Right ventricle myocardium superior (tissue), 1 donor: ENCODE results near the gene FHIP1A. TPM values are rescaled to one million over a fixed set of nuclear protein-coding genes. Genes with fewer than 3 reads are reported as not detected.
A peak's percentile ranks its signal among the peaks of the same experiment; 100 is the strongest.

Source experiments
- ATAC-seq: fragments of 200-7000 bp; cut with Tn5 transposase; one replicate; pipeline ENCODE4 v1.9.1; 2020; ENCODE audit warnings: mild to moderate bottlenecking; ENCODE audit not compliant: poor library complexity
- DNase-seq: peaks from one replicate; pipeline ENCODE4 v3.0.0-alpha.2; 2020
- intact Hi-C: fragments of 100-400 bp; cut with DNase I; formaldehyde crosslinking; loops from one replicate; pipeline ENCODE4 v1.11.2; 2022
- total RNA-seq: library from RNA; stranded (reverse); fragmentation: NEBNext Ultra II Directional; extraction: Animal tissue kit (Norgen Biotek cat#: 25700); gene quantifications from one replicate; pipeline ENCODE4 v1.2.1, GENCODE V29; 2021
- donor health status: DM: no; HTN: yes; CAD: no; lungs with severe emphysema.

FHIP1A gene
- total RNA-seq, 1 donor from 2014 or later = 16.8 TPM

DNA sequence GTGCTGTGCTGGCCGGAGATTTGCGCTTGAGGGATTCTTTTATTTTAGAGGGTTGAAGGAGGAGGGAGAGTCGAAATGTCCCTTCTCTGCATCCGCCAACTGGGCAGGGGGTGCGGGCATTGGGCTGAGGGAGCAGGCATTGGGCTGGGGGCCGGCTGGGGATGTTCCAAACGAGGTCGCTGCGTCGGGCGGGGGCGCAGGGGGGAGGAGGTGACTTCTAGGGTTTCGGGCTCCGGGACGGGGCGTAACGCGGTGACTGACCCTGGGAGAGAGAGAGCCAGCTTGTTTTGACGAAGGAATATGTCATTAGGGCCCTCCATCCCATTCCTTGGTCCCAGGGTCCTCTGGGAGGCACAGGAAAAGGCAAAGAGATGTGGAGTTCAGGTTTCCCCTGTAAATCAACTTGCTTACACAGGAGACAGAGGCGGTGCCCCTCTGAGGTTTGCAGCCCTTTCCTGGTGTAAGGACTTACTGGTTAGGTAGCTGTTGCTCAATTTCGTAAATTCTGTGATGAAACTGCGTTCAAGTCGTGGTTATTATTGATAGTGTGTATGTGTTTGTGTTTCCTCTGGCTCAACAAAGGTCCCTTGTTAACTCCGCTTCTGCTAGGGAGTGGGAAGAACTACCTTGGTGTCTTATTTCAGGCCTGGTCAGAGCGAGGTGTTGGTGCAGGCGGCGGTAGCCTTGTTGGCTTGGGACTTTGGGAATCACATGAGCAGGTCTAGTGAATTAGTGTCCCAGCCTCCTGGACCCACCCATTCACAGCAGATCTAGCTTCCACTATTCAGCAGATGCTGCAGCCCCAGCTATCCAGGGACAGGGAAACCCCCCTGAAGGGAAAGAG, 716 bp downstream of the FHIP1A start:
- no peak for DNase-seq
- intact Hi-C loops = no loop called here
- ATAC-seq = peak; percentile 47

DNA sequence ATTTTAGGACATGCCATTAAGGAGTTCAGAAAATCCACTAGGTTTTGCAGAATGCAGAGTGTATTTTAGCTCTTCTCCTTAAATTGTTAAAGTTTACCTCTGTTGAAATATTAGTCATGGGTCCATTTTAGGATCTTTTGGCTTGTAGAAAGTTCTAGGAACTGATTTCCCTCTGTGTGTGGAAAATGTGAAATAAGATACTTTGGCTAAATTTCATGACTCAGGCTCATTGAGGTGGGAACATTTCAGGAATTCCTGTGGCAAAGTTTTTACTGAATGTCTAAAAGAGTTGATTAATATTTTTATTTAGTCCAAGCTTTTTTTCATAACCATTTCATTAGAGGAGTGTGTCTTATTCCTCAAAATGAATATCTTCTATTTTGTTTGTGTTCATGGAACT, 7.0 kb downstream of the FHIP1A start:
- no peak for ATAC-seq
- intact Hi-C loops = no loop called here
- DNase-seq = no peak

DNA sequence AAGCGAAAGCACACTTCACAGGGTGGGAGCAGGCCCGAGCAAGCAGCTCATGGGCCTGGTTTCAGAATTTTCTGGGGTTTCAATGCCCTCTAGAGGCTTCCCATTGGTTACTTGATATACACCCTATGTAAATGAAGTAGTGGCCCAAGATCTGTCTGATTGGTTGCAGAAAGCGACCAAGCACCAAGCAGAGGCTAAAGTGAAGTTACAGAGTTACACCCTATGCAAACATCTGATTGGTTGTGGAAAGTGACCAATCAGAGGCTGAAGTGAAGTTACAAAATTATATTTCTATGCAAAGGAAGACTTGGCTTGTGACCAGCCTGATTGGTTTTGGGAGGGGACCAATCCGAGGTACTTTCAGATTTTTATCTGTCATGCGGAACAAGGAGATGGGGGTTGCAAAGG, 8.2 kb downstream of the FHIP1A start:
- ATAC-seq = no peak
- intact Hi-C loops = no loop called here
- DNase-seq = no peak

GRCh38 chr4:151417766-151418376, 8.9 kb downstream of the FHIP1A start:
- intact Hi-C loops = no loop called here
- ATAC-seq = no peak
- no peak for DNase-seq

DNA sequence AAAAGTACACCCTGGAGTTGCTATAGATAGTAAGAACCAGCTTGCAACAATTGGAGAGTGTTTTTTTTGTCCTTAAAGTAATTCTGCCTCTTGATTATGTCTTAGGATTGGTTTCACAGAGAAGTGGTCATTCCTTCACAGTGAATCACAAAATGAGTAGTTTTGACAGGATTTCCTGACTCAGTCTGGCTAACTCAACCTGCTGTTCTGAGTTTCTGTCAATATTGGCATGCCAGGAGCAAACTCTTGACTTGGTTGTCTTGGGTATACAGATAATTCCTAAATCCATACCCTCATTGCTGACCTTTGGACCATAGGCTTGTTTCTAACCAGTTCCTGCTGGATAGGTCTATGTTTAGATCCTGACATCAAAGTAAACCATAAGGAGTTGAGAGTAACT, 9.4 kb downstream of the FHIP1A start:
- no peak for ATAC-seq
- DNase-seq = no peak
- intact Hi-C loops = no loop called here

GRCh38 chr4:151418856-151419255, 9.9 kb downstream of the FHIP1A start:
- no peak for DNase-seq
- intact Hi-C loops = no loop called here
- no peak for ATAC-seq

GRCh38 chr4:151420250-151420807, 11.4 kb downstream of the FHIP1A start:
- intact Hi-C loops = no loop called here
- DNase-seq (no peak), ATAC-seq (no peak)

DNA sequence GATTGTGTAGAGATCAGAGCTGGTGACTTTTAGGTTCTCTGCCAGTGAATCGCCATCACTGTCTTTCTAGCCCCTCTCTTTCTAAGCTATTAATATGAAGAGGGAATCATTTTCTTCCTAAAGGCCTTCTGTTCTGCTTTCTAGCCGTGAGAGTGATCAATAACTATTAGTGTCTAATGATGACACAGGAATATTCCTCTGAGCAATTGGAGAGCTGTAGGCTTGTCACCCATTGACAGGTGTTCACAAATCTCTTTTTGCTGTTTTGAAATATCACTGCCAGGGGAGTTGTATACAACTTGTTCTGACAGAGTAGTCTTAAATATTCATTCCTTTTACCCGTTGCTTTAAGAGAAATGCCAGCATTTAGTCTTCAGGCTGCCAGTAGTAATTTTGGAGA, 13.9 kb downstream of the FHIP1A start:
- DNase-seq (no peak), ATAC-seq (no peak)
- intact Hi-C loops = no loop called here

DNA sequence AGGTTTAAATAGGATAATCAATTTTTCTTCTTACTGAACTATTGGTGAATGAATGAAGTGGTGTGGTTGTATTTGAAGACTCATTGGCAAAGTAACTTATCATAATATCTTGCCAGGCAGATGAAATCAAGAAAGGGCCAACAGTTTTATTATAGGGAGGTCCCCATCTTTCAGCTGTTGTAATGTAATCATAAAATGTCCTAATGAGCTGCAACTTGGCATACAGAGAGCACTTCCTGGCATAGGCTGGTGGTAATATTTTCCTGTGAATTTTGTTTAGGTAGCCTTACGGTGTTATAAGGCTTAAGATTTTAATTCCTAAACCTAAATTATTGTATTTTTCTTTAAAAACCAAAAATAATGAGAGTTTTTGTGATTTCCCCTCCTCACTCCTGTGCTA, 17.5 kb downstream of the FHIP1A start:
- intact Hi-C loops = no loop called here
- ATAC-seq (no peak), DNase-seq (no peak)

DNA sequence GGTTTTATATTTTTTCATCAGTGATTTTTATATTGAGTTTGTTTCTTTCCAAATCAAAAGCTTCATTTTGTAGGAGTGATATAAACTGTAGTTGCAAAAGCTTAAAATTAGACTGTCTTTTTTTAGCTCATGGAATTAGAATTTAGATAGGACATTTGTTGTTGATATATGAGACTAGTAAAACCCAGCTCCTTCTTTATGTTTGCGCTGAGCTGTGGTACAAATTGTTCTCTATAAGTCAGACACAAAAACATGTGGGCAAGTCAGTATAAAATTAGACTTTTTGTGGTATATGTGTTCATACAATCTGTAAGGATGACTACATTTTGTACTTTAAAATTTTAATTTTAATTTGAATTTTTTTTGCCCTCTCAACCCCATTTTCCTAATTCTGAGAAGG, 18.3 kb downstream of the FHIP1A start:
- intact Hi-C loops = no loop called here
- ATAC-seq = no peak
- DNase-seq = no peak

- ATAC-seq = no peak
- intact Hi-C loops = no loop called here
- DNase-seq = no peak
Observed at GRCh38 chr4:151428346-151428745, 19.4 kb downstream of the FHIP1A start.

DNA sequence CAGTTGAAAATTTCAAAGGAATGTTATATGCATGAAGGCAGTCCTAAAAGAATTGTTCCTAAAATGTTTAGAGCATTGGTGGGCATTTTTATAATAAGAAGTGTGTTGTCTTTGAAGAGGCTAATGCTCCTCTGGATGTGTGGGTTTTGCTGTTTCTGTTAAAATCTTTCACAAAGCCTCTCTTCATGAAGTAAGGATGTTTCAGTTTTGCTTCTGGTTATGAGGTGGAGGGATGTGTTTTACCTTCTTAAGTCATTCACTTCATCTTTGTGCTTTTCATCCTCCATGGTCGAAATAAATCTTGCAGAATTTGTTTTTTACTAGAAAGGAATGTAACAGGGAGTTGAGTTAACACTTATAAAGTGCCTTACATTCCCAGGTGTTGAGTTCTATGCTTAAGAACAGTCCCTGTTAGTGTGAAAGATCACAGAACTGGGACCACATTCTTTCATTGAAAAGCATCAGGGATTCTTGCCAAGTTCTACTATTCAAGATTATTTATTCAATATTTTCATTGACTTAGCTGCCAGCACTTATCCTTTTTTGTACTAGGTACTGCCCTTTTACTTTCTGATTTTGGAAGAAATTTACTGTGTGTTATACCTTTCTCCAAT, 21.1 kb downstream of the FHIP1A start:
- ATAC-seq = no peak
- intact Hi-C loops = no loop called here
- DNase-seq = no peak

DNA sequence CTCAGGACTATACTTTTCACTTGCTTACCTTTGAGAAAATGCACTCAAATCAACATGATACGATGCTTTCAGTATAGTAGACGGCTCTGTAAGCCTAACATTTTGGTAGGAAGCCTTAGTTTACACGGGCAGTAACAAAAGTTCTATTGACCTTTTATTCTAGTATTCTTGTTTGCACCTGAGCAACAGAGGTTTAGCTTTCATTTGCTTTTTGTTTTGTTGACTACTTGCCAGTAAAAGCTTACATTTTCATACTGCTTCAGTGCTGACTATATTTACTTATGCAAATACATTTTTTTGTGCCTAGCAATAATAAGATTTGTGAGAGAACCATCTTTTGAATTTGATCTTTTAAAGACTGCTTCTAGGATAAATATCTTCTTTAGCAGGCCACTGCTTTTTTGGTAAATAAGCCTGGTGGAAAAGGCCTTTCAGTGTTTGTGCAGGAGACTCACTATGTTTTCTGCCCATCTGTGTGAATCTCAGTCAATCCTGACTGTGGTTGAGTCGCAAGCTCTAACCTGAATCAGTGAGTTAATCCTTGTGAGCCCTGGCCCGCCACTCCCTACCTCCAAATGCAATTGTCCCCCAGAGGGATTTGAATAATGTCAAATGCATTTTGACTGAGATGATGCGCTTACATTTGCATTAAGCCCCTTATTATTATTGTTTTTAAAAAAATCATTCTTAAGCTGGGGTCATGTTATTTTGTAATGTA, 21.9 kb downstream of the FHIP1A start:
- ATAC-seq = no peak
- intact Hi-C loops = no loop called here

GRCh38 chr4:151431728-151432127, 22.8 kb downstream of the FHIP1A start:
- DNase-seq = no peak
- intact Hi-C loops = no loop called here
- no peak for ATAC-seq

More for the DNA sequence above, 21.9 kb downstream of the FHIP1A start:
- DNase-seq = no peak

DNA sequence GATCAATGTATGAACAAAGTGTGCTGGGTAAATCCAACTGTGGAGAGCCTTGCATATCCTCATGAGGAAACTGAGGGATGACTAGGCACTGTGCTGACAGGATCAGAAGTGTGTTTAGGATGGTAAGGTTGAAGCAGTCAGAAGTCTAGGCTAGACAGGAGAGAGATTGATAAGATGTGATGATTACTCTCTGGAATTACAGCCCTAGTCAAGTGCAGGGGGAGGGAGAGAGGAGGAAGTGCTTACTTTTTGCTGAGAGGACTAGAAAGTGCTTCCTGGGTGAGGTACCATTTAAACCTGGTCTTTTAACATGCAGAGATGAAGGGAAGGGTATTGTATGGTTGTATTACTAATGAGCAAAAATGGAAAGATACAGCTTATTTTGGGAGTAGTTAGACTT, 23.7 kb downstream of the FHIP1A start:
- DNase-seq (no peak), ATAC-seq (no peak)
- intact Hi-C loops = no loop called here

DNA sequence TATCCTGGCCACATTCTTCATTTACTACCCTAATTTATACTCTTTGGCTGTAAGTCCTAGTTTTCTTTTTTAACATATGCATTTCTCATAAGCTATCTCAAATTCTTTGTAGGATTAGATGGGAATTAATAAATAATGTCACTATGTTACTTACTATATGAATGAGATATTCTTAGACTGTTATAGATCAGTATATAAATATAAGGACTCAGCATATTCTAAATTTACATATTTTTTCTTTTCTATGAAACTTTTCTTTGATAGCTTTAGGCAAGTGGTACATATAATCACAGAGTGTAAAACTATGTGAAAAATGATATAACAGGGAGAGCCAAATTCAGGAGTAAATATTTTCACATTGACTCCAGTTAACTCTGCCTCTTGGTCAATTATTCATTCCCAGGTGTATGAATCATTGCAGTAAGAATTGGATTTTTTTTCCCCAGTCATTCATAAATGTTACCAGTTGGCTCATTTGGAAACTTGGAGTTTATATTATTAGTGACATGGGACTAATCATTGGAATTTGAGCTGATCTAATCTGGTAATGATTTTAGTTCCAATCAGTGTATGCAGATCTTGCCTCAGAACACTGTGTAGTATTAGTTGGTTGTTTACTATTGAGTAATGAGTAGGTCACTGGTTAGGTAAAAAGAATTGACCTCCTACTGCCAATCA, 25.3 kb downstream of the FHIP1A start:
- ATAC-seq = no peak
- DNase-seq = no peak
- intact Hi-C loops = no loop called here

DNA sequence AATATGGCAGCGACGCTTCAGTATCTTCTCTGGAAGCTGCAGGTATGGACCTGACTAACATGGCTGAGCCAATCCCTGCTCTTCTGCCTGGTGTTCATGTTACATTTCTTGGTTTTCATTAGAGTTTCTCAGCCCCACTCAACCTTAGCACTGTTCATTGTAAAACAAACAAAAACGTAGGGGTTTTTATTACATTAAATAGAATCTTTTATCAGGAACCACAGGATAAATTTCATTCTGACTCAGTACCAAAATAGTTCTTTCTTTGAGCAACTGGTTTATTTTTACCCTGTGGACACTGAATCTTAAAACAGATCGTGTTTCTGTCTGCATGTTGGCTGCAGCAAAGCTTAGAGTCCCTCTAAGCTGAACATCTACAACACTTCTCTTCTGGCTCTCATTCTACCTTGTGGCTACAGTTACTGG, 27.1 kb downstream of the FHIP1A start:
- no peak for DNase-seq
- peak; percentile 71 for ATAC-seq

GRCh38 chr4:151437505-151437904, 28.5 kb downstream of the FHIP1A start:
- DNase-seq (no peak), ATAC-seq (no peak)
- intact Hi-C loops = no loop called here

More for the DNA sequence above, 27.1 kb downstream of the FHIP1A start:
- intact Hi-C loops = no loop called here

DNA sequence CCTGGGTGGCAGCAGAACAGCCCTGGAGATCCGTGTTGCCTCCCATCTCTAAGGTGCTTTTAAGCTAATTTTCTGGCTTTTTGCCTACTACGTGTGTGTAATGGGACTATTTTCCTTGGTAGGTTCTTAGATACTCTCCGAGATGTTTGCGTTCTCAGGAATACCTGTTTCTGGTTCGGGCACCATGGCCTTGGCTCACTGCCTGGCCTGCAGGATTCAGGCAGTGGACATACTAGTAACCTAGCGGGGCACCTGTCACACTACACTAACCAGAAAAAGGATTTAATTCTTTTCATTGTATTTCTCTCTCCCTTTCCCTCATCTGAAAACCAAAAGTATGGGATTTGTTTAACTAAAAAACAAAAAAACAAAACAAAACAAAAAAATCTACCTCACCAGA, 29.2 kb downstream of the FHIP1A start:
- ATAC-seq (no peak), DNase-seq (no peak)
- intact Hi-C loops = no loop called here
